Esophagus muscularis mucosa (tissue), 4 donors: Measurements from ENCODE around the gene PRDX3.

Source experiments
- CTCF ChIP-seq, 3 experiments: fragments of 200-600 bp in 2 of 3; fragments of 450-650 bp in 1 of 3; sonication (generic) in 2 of 3; IDR thresholded peaks; one replicate each; pipeline ENCODE4 v1.5.1; 2017 to 2019; ENCODE audit warnings: antibody characterized with exemption in 3 of 3, mild to moderate bottlenecking in 2 of 3, moderate library complexity in 1 of 3
- EP300 ChIP-seq: sonication (generic); formaldehyde crosslinking; IDR thresholded peaks from one replicate; pipeline ENCODE4 v1.6.1; 2017; ENCODE audit warnings: antibody characterized with exemption
- POLR2A ChIP-seq: fragments of 450-650 bp; IDR thresholded peaks from one replicate; pipeline ENCODE4 v1.6.1; 2017; ENCODE audit warnings: antibody characterized with exemption, moderate library complexity, mild to moderate bottlenecking, low read depth
- POLR2AphosphoS5 ChIP-seq, 2 donors: sonication (generic); formaldehyde crosslinking; IDR thresholded peaks; one replicate each; pipeline ENCODE4 v1.6.1; 2017; ENCODE audit warnings: antibody characterized with exemption in 2 of 2

DNA sequence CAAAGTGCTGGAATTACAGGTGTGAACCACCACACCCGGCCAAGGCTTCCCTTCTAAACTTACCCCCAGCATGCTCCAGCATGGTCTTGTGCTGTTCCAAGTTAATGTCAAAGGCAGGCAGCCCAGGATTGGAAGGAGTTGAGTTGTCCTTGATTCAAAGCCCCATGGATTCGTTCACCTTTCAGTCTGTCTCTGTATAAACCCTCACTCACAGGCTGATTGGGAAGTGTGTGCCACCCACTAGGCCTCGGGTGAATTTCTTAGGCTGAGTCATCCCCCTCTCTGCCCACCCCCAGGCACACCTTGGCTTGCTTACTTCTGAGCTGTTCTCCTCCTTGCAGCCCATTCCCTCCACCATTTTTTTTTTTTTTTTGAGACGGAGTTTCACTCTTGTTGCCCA, 13.3 kb upstream of the PRDX3 start:
- no peak for TF ChIP-seq CTCF (IDR thresholded peaks at IDR 0.05)
- TF ChIP-seq EP300 = no peak
- TF ChIP-seq POLR2A = no peak
- TF ChIP-seq POLR2AphosphoS5 (IDR thresholded peaks at IDR 0.05) = no peak
